CD4-positive, alpha-beta T cell (primary cell): Measurements from ENCODE around the gene H2AZ2. TPM values are rescaled to one million over a fixed set of nuclear protein-coding genes. Genes with fewer than 3 reads are reported as not detected.

ENCODE experiments used
- ATAC-seq: fragments of 200-7000 bp; cut with Tn5 transposase; one replicate; pipeline ENCODE4 v1.10.0; 2022; ENCODE audit warnings: mild to moderate bottlenecking; ENCODE audit not compliant: poor library complexity
- CTCF ChIA-PET: fragments of 350-600 bp; sonication (Branson Sonifier 250); formaldehyde crosslinking; loops from one replicate; lab custom pipeline; 2021; ENCODE audit warnings: antibody characterized with exemption, inconsistent platforms; lab: Charles Lee
- POLR2A ChIA-PET: fragments of 350-600 bp; sonication (Branson Sonifier 250); formaldehyde crosslinking; loops from one replicate; lab custom pipeline; 2021; ENCODE audit warnings: antibody characterized with exemption, inconsistent platforms; lab: Charles Lee
- DNase-seq, 14 experiments: peaks; one replicate each; pipeline ENCODE4 v3.0.0-alpha.2; 2013 to 2020; ENCODE audit warnings: mixed read lengths in 2 of 14
- H3K27ac ChIP-seq, 2 donors: one replicate each; pipeline versions ENCODE4 v1.5.1 to v1.7.0; 2013; ENCODE audit warnings: low read length in 2 of 2, low read depth in 1 of 2, mild to moderate bottlenecking in 1 of 2
- H3K27me3 ChIP-seq, 2 experiments: 1 replicate in 1 of 2; 2 replicates in 1 of 2; pipeline versions ENCODE4 v1.6.1 to v1.7.0; 2013; ENCODE audit warnings: low read length in 2 of 2, control low read depth in 1 of 2, mild to moderate bottlenecking in 1 of 2, moderate library complexity in 1 of 2; ENCODE audit not compliant: insufficient read depth in 2 of 2, control insufficient read depth in 1 of 2
- H3K36me3 ChIP-seq: one replicate; pipeline ENCODE4 v1.6.1; 2013; ENCODE audit warnings: low read length, control low read depth; ENCODE audit not compliant: insufficient read depth
- H3K4me1 ChIP-seq: one replicate; pipeline ENCODE4 v1.6.1; 2013; ENCODE audit warnings: low read length, control low read depth; ENCODE audit not compliant: insufficient read depth
- H3K4me3 ChIP-seq: one replicate; pipeline ENCODE4 v1.5.1; 2013; ENCODE audit warnings: mild to moderate bottlenecking, low read length, moderate library complexity
- H3K9me3 ChIP-seq, 2 experiments: 1 replicate in 1 of 2; 2 replicates in 1 of 2; pipeline versions ENCODE4 v1.6.1 to v1.7.0; 2013; ENCODE audit warnings: low read length in 2 of 2, mild to moderate bottlenecking in 2 of 2, control low read depth in 1 of 2, moderate library complexity in 1 of 2; ENCODE audit not compliant: control insufficient read depth in 1 of 2, insufficient read depth in 1 of 2
- H3K27ac Mint-ChIP-seq: one replicate; pipeline ENCODE4 v1.8.0; 2020; ENCODE audit warnings: mixed read lengths
- H3K27me3 Mint-ChIP-seq: one replicate; pipeline ENCODE4 v1.8.0; 2021; ENCODE audit warnings: mixed read lengths
- H3K36me3 Mint-ChIP-seq: one replicate; pipeline ENCODE4 v1.8.0; 2021; ENCODE audit warnings: low read depth, mixed read lengths
- H3K4me1 Mint-ChIP-seq: one replicate; pipeline ENCODE4 v1.8.0; 2021; ENCODE audit warnings: low read depth, mixed read lengths
- H3K4me3 Mint-ChIP-seq: one replicate; pipeline ENCODE4 v1.8.0; 2020; ENCODE audit warnings: mild to moderate bottlenecking, mixed read lengths
- H3K9me3 Mint-ChIP-seq: one replicate; pipeline ENCODE4 v1.8.0; 2020; ENCODE audit warnings: mixed read lengths
- intact Hi-C, 2 experiments: fragments of 100-400 bp; cut with DNase I in 1 of 2; cut with micrococcal nuclease in 1 of 2; formaldehyde crosslinking; loops; one replicate each; pipeline versions ENCODE4 v1.15.1 to v1.9.0; 2023 to 2025; cut with DNase I, micrococcal nuclease
- total RNA-seq, 174 experiments: library from RNA in 2 of 174; stranded (reverse) in 2 of 174; gene quantifications; one replicate each; pipeline ENCODE4 v1.2.3 and lab custom pipeline; 2021 to 2026
- TF ChIP-seq, protein P1 (sequence below): fragments of 200-600 bp; IDR thresholded peaks from one replicate; pipeline ENCODE4 v1.8.0; 2022; ENCODE audit warnings: antibody characterized with exemption, mild to moderate bottlenecking

Gene H2AZ2
- total RNA-seq, 2 experiments from 2014 or later, result 145 to 156 TPM

DNA sequence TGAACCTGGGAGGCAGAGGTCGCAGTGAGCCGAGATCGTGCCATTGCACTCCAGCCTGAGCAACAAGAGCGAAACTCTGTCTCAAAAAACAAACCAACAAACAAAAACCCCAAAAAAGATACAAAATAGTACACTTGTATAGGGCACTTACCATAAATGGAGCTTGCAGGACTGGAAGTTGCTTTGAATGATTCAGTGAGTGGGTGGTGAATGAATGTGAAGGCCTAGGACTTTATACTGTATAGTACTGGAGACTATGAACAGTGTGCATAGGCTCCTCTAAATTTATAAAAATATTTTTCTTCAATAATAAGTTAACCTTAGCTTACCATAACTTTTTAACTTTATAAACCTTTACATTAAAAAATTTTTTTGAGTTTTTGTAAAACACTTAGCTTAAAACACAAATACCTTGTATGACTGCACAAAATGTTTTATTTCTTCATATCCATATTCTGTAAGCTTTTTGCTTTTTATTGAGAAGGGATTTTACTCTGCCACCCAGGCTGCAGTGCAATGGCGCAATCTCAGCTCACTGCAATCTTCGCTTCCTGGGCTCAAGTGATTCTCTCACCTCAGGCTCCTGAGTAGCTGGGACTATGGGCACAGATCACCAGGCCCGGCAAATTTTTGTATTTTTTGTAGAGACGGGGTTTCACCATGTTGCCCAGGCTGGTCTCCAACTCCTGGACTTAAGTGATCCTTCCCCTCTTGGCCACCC lies 6.9 kb upstream of the H2AZ2 start:
- H3K4me1 ChIP-seq, result peaks cover 6% of the 10 kb centered on the region
- H3K27me3 ChIP-seq, result no peaks in the 10 kb centered on the region
- Mint-ChIP-seq H3K27me3 (no peaks in the 10 kb centered on the region), H3K27ac (no peak overlapping the region), H3K9me3 (no peaks in the 10 kb centered on the region), H3K4me1 (peaks cover 6% of the 10 kb centered on the region), H3K36me3 (no peaks in the 10 kb centered on the region), H3K4me3 (no peak overlapping the region)
- POLR2A ChIA-PET, result interaction anchor here (0.8 to 4.9 kb wide), 3 partner anchors 30 to 273 kb away, joined by 3 to 20 read pairs (median 6); partner anchors contain the start of genes PURB and TMED4
- no peak overlapping the region for H3K4me3 ChIP-seq
- ATAC-seq, result no peak
- no peak for DNase-seq
- CTCF ChIA-PET, result interaction anchor here (1.1 to 2.4 kb wide), 2 partner anchors 67 to 282 kb away, joined by 4 to 12 read pairs; no protein-coding TSS in a partner anchor
- no peaks in the 10 kb centered on the region for H3K9me3 ChIP-seq
- H3K27ac ChIP-seq, result no peak overlapping the region
- intact Hi-C loops, result loop anchor here in 1 of 2 experiments (5.0 kb wide), 1 partner anchor 407 kb away; no protein-coding TSS in a partner anchor
- H3K36me3 ChIP-seq, result no peaks in the 10 kb centered on the region
- TF ChIP-seq, protein P1, sequence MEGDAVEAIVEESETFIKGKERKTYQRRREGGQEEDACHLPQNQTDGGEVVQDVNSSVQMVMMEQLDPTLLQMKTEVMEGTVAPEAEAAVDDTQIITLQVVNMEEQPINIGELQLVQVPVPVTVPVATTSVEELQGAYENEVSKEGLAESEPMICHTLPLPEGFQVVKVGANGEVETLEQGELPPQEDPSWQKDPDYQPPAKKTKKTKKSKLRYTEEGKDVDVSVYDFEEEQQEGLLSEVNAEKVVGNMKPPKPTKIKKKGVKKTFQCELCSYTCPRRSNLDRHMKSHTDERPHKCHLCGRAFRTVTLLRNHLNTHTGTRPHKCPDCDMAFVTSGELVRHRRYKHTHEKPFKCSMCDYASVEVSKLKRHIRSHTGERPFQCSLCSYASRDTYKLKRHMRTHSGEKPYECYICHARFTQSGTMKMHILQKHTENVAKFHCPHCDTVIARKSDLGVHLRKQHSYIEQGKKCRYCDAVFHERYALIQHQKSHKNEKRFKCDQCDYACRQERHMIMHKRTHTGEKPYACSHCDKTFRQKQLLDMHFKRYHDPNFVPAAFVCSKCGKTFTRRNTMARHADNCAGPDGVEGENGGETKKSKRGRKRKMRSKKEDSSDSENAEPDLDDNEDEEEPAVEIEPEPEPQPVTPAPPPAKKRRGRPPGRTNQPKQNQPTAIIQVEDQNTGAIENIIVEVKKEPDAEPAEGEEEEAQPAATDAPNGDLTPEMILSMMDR, result no peak

DNA sequence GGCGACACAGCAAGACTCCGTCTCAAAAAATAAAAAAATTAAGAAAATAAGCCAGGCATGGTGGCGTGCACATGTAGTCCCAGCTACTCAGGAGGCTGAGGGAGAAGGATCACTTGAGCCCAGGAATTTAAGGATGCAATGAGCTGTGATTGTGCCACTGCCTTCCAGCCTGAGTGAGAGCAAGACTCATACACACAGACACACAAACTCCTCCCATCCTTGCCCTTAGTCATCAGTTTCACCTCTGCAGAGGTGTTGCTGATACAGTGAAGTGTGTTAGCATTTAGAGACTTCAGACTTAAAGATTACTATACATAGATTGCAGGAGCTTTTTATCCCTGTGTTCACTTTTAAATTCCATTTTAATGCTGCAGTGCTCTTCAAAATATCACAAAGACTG lies 5.5 kb upstream of the H2AZ2 start:
- H3K9me3 ChIP-seq, result no peaks in the 10 kb centered on the region
- no peaks in the 10 kb centered on the region for H3K36me3 ChIP-seq
- DNase-seq, result no peak
- TF ChIP-seq, protein P1, result no peak
- intact Hi-C loops, result no loop called here
- no peak overlapping the region for H3K27ac Mint-ChIP-seq
- peaks cover 13% of the 10 kb centered on the region for H3K4me1 ChIP-seq
- H3K27me3 ChIP-seq, result no peaks in the 10 kb centered on the region
- no peaks in the 10 kb centered on the region for H3K27me3 Mint-ChIP-seq
- no peak overlapping the region for H3K27ac ChIP-seq
- peaks cover under 1% of the 10 kb centered on the region for H3K36me3 Mint-ChIP-seq
- ChIA-PET POLR2A (no interaction called here), CTCF (interaction anchor here (2.4 kb wide), 1 partner anchor 69 kb away, joined by 12 read pairs; no protein-coding TSS in a partner anchor)
- ATAC-seq, result no peak
- H3K4me1 Mint-ChIP-seq, result peaks cover 7% of the 10 kb centered on the region
- H3K4me3 Mint-ChIP-seq, result no peak overlapping the region
- no peak overlapping the region for H3K4me3 ChIP-seq
- H3K9me3 Mint-ChIP-seq, result no peaks in the 10 kb centered on the region

- no peaks in the 10 kb centered on the region for H3K36me3 ChIP-seq
- no peaks in the 10 kb centered on the region for H3K9me3 ChIP-seq
- ChIA-PET POLR2A (no interaction called here), CTCF (no interaction called here)
- no peak for ATAC-seq
- H3K9me3 Mint-ChIP-seq, result no peaks in the 10 kb centered on the region
- peaks cover 13% of the 10 kb centered on the region for H3K4me1 ChIP-seq
- peaks cover 4% of the 10 kb centered on the region for H3K27me3 Mint-ChIP-seq
- H3K27ac ChIP-seq, result no peak overlapping the region
- H3K27ac Mint-ChIP-seq, result no peak overlapping the region
- no peak overlapping the region for H3K4me3 ChIP-seq
- DNase-seq, result no peak
- peaks cover 6% of the 10 kb centered on the region for H3K36me3 Mint-ChIP-seq
- intact Hi-C loops, result no loop called here
- H3K4me3 Mint-ChIP-seq, result no peak overlapping the region
- no peaks in the 10 kb centered on the region for H3K27me3 ChIP-seq
- peaks cover 12% of the 10 kb centered on the region for H3K4me1 Mint-ChIP-seq
- TF ChIP-seq, protein P1, result no peak
Measured at GRCh38 chr7:44852590-44852989, 4.7 kb upstream of the H2AZ2 start.
